GM12892 (cell line): Measurements from ENCODE around the gene COX10.
A peak's percentile ranks its signal among the peaks of the same experiment; 100 is the strongest.

Experiments
- DNase-seq: peaks from one replicate; pipeline ENCODE4 v3.0.0; 2011; ENCODE audit not compliant: insufficient read length
- FAIRE-seq: peaks from 2 replicates; lab custom pipeline; 2011; peaks lifted over from hg19 to GRCh38; lab: Jason Lieb, UNC
- POLR2A ChIP-seq: IDR thresholded peaks from 2 replicates; pipeline ENCODE4 v1.6.1; 2011; ENCODE audit warnings: low read depth, low read length, control low read depth
- POLR2AphosphoS5 ChIP-seq: IDR thresholded peaks from 2 replicates; pipeline ENCODE4 v1.6.1; 2011; ENCODE audit warnings: low read depth, low read length, control low read depth
- TAF1 ChIP-seq: IDR thresholded peaks from 2 replicates; pipeline ENCODE4 v1.6.1; 2011; ENCODE audit warnings: low read depth, mild to moderate bottlenecking, control low read depth, low read length, borderline replicate concordance

Gene COX10

DNA sequence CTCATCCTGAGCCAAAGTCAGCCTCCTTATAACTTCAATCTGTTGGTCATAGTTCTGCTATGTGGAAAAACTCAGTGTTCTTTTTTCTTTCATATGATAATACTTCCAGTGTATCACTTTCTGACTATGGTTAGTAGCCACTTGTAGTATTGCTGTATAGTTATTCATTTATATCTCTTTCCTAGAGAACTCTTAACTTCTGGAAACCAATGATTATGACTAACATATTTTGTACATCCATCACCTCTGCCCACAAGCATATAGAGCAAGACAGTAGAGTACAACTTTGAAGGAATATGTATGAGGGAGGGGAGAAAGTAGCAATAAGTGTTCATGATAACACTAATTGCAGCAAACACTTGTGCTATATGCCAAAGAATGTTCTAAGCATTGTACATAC lies 38.6 kb downstream of the COX10 start:
- TF ChIP-seq POLR2AphosphoS5: no peak
- no peak for TF ChIP-seq TAF1
- no peak for TF ChIP-seq POLR2A
- FAIRE-seq: no peak
- DNase-seq: no peak

DNA sequence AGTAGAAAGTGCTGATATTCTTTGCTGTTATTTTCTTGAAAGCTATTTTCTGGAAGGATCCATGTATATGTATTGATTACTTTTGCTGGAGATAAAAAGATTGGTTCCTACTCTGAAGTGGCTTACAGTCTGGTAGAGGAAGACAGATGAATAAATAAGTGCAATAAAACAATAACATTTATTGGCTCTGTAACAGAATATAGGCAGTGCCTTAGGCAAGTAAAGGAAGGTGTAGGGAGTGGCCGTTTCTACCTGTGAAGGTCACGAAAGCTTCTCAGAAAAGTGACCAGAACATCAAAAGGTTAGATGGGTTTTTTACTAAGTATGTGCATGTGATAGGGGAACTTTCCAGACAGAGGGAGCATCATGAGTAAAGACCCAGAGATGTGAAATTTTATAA lies 43.1 kb downstream of the COX10 start:
- no peak for TF ChIP-seq TAF1
- TF ChIP-seq POLR2AphosphoS5: no peak
- TF ChIP-seq POLR2A: no peak
- FAIRE-seq (no peak), DNase-seq (no peak)

DNA sequence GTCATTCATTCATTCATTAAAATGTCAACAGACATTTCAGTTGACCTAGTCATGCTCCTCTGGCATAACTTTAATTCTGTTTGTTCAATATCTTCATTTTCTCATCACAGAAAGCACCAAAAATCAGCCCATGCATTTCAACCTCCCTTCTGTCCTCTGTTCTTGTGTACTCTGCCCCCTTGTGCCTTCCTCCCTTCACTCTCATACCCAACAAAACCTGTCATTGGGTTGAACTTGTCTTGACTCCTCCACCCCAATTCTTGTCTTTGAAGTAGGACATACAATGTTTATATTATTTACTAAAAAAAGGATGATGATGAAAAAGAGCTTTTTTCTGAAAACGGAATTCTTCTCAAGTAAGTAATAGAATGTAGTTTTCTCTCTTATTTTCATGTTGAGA lies 43.8 kb downstream of the COX10 start:
- no peak for FAIRE-seq
- no peak for TF ChIP-seq POLR2AphosphoS5

DNA sequence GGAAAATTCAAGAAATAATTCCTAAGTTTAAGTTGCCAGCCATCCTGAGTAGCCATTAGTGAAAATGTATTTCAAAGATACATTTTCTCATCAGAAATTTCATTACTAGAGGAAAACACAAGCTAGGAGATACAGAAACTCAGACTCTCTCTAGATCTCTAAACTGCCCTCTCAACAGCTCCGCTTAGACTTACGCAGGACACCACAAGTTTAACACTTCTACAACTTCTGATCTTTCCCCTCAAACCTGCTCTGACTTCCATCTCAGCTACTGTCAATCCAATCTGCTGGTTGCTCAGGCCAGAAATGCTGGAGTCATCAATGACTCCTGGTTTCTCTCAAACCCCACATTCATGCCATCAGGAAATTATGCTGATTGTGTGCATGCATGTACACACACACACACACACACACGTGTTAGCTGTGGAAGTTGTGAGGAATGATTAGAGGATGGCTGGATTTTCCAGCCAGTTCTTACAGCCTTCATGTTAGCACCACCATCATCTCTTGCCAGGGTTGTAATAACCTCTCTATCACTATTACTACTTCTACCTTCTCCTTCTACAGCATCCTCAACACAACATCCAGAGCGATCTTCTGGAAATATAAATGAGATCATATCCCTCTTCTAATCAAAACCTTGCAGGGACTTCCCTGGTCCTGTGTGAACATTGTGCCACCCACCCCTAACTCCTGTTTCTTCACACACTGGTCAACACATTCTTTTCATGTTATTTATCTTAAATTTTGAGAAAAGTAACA lies 47.1 kb downstream of the COX10 start:
- DNase-seq (no peak), FAIRE-seq (no peak)
- TF ChIP-seq POLR2A (no peak), POLR2AphosphoS5 (no peak), TAF1 (no peak)

More for the DNA sequence above, 43.8 kb downstream of the COX10 start:
- DNase-seq: no peak

DNA sequence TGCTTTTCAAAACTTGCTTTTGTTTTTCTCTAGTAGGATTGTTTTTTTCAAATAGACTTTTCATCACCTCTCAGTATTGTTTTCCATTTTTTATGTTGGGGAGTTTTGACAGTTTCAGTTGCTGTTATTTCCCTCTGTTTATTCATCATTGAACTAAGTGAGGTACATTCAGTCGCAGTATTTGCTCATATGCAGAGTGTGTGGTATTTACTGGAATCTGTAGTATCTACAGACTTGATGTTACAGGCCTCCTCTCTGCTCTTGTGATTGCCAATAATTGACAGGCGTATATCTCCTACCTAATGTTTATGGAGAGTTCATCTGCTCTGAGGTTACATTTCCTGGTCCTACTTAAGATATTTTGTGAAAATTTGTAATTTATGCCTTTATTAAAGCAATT lies 49.6 kb downstream of the COX10 start:
- FAIRE-seq: peak; percentile 84
- no peak for DNase-seq
- TF ChIP-seq POLR2A: no peak
- no peak for TF ChIP-seq POLR2AphosphoS5
- no peak for TF ChIP-seq TAF1

DNA sequence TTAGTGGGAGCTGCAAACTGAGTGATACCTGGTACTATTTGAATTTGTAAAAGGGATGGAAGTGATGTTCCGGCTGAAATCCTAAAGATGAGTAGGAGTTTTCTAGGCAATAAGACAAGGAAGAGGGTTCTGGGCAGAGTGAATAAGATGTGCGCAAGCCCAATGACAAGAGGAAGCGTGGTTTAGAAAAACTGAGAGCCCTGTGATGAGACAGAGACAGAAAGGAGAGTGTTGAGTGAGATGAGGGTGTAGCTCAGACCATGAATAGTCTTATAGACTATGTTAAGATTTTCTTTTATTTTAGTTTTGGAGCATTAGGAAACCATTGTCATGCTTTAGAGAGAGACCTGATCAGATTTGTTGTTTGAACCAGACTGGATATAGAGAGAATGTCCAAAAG lies 50.2 kb downstream of the COX10 start:
- FAIRE-seq: no peak
- TF ChIP-seq POLR2AphosphoS5 (no peak), TAF1 (no peak), POLR2A (no peak)
- no peak for DNase-seq

DNA sequence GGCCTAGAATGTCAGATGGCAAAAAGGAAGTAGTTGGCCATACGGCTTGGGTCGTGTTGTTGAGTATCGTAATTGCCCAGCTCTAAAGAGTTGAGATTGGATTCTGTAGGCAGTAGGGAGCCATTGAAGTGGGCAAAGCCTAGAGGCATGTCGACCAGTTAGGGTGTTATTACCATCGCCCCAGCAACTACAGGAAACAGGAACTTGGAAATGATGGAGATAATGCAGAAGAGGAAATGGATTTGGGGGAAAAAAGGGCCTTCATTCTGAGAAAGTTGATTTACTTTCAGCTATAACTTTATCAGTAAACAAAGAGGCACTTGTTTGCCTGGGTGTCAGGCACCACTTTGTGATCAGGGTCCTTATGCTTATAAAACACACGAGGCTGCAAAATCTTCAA lies 52.6 kb downstream of the COX10 start:
- FAIRE-seq (no peak), DNase-seq (no peak)
- TF ChIP-seq TAF1 (no peak), POLR2AphosphoS5 (no peak), POLR2A (no peak)

DNA sequence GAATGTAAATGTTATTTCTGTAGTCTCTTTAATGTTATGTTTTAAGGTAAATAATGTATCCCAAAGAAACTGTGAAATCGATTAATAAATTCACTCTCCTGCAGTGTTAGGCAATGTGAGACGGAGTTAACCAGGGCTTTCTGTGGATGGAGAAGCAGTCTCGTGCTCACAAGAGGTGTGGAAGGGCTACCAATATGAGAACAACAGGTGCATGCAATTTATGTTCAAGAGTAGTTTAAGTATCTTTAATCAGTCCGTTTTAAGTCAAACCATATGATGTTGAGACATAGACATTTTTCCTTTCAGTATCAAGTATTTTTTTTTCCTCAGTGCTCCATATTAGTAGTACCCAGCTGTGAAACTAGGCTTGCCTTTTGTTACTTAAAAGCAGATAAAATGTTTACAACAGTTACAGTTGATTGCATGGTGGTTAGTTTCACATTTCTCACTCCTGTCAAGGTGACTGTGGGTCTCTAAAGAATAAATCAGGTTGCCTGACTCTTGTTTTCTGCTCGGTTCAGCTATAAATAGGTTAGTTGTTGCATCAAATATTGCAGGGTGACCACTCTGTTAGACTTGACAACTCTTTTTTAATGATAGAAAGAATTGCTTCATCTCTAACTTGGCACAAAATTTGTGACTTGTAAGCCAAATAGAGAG lies 54.4 kb downstream of the COX10 start:
- FAIRE-seq: no peak
- DNase-seq: no peak
- no peak for TF ChIP-seq TAF1
- TF ChIP-seq POLR2A: no peak
- no peak for TF ChIP-seq POLR2AphosphoS5

DNA sequence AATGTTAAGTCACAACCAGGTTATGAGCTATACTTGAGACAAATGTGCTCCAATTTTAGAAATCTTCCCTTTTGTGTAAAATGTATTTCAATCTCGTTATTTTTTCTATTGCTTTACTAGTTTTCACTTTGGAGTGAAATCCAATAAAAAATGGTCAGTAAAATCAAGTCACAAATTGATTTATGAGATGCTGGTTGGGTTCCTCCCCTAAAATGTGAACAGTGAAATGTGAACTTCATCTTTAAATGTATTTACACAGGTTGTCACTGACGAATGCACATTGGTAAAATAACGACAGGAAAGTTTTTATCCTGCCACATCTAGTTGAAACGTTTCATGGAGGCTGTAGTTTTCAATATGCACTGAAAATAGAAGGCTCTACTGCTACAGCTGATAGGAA lies 55.5 kb downstream of the COX10 start:
- DNase-seq (no peak), FAIRE-seq (no peak)
- no peak for TF ChIP-seq TAF1
- no peak for TF ChIP-seq POLR2AphosphoS5
- no peak for TF ChIP-seq POLR2A

DNA sequence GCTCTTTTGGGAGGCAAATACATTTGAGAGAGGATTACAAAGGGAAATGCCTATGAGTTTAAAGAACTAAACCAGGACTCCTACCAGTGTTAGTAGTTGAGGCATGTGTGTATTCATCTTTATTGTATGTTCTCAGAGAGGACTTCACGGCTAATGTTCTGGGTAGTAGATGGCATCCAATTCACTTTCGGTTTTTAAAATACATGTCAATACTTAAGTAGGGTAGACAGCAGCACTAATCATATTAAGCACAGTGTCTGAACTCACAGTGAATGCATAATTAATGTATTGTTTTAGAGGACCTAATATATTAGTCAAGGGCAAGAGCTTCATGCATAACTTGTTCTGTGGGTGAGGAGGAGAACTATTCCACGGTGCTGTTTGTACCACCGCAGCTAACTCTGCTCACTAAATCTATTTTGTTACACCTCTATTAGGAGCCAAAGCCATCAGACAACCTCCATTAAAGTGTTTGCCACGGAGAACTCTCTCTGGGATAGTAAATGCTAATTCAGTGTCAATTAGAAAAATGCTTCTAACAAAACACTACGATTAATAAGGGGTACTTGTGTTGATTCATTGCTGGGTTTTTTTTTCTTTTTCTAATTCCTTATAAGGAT lies 56.3 kb downstream of the COX10 start:
- no peak for TF ChIP-seq POLR2AphosphoS5
- no peak for TF ChIP-seq TAF1
- TF ChIP-seq POLR2A: no peak
- DNase-seq (no peak), FAIRE-seq (no peak)

DNA sequence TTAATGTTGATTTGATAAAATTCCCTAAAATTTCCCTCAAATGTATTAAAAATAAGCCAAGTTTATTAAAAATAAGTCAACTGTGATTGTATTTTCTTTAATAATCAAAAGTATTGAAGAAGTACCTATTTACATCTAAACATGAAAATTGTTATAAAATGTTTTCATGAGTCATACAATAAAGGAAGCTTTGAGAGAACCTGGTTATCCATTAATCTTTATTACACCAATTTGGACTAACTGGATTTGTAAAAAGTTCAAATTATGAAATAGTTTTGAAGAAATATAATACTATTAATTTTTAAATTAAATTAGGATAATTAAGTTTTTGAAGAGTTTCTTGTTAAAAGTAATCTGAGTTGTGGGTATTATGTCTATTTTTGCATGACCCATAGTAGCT lies 63.8 kb downstream of the COX10 start:
- no peak for FAIRE-seq
- no peak for TF ChIP-seq POLR2AphosphoS5
- no peak for TF ChIP-seq TAF1
- TF ChIP-seq POLR2A: no peak
- DNase-seq: no peak

DNA sequence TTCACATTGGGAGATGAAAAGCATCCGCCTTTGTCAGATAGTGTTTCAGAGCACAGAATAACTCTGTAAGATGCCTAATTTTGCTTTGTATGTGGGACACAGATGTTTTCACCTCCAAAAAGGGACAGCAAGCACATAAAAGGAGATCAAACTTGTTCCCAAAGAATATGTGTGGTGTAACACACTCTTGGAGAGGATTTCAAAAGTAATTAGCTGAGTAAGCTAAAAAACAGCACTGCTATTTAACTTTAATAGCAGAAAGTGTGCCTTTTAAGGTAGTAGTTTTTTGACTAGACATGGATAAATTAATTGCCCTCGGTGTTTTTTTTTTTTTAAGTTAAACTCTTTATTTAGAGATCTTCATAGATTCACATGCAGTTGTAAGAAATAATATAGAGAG lies 65.2 kb downstream of the COX10 start:
- no peak for DNase-seq
- FAIRE-seq: no peak
- TF ChIP-seq TAF1 (no peak), POLR2A (no peak), POLR2AphosphoS5 (no peak)
